Fibroblast of lung (primary cell): Measurements from ENCODE around the gene AKAP10. TPM values are rescaled to one million over a fixed set of nuclear protein-coding genes. Genes with fewer than 3 reads are reported as not detected.

ENCODE experiments used
- DNase-seq, 2 donors: peaks; one replicate each; pipeline versions ENCODE4 v3.0.0 to v3.0.0-alpha.2; 2010; ENCODE audit warnings: low read depth in 2 of 2
- H2AFZ ChIP-seq: 2 replicates; pipeline ENCODE4 v1.5.1; 2012; ENCODE audit warnings: low read length, control low read depth, inconsistent platforms
- H3K27ac ChIP-seq: 2 replicates; pipeline ENCODE4 v1.5.1; 2011; ENCODE audit warnings: low read length, control low read depth; ENCODE audit not compliant: insufficient read depth
- H3K27me3 ChIP-seq: 2 replicates; pipeline ENCODE4 v1.5.1; 2011; ENCODE audit warnings: mild to moderate bottlenecking, low read length; ENCODE audit not compliant: control insufficient read depth, insufficient read depth
- H3K36me3 ChIP-seq: 2 replicates; pipeline ENCODE4 v1.5.1; 2011; ENCODE audit warnings: low read length; ENCODE audit not compliant: control insufficient read depth, insufficient read depth
- H3K4me1 ChIP-seq: 2 replicates; pipeline ENCODE4 v1.5.1; 2011; ENCODE audit warnings: low read length; ENCODE audit not compliant: control insufficient read depth, insufficient read depth; ENCODE audit errors: extremely low read depth
- H3K4me2 ChIP-seq: 2 replicates; pipeline ENCODE4 v1.5.1; 2011; ENCODE audit warnings: low read length, control low read depth; ENCODE audit not compliant: insufficient read depth; ENCODE audit errors: extremely low read depth
- H3K4me3 ChIP-seq, 4 experiments: fragments of 200-600 bp in 1 of 4; sonication (generic) in 1 of 4; replicated peaks in 1 of 4; 2 replicates each; pipeline ENCODE4 v1.5.1; 2011 to 2016; ENCODE audit warnings: low read length in 4 of 4, low read depth in 3 of 4, mild to moderate bottlenecking in 3 of 4, control low read depth in 2 of 4, inconsistent platforms in 1 of 4, mixed read lengths in 1 of 4; ENCODE audit not compliant: insufficient read depth in 1 of 4; ENCODE audit errors: control extremely low read depth in 1 of 4
- H3K79me2 ChIP-seq: 2 replicates; pipeline ENCODE4 v1.5.1; 2012; ENCODE audit warnings: mild to moderate bottlenecking, low read length, inconsistent platforms; ENCODE audit not compliant: control insufficient read depth, insufficient read depth
- H3K9ac ChIP-seq: 2 replicates; pipeline ENCODE4 v1.5.1; 2011; ENCODE audit warnings: mild to moderate bottlenecking, low read length, control low read depth; ENCODE audit not compliant: insufficient read depth
- H3K9me3 ChIP-seq: 2 replicates; pipeline ENCODE4 v1.5.1; 2012; ENCODE audit warnings: low read depth, low read length; ENCODE audit not compliant: control insufficient read depth, insufficient read depth
- H4K20me1 ChIP-seq: 2 replicates; pipeline ENCODE4 v1.5.1; 2011; ENCODE audit warnings: low read length; ENCODE audit not compliant: control insufficient read depth, insufficient read depth; ENCODE audit errors: extremely low read depth
- CTCF ChIP-seq, 2 donors: IDR thresholded peaks in 1 of 2; conservative IDR thresholded peaks in 1 of 2; 1 replicate in 1 of 2; 2 replicates in 1 of 2; pipeline ENCODE4 v1.5.1; 2011 to 2012; ENCODE audit warnings: low read length in 2 of 2, control low read depth in 1 of 2, inconsistent platforms in 1 of 2, low read depth in 1 of 2, mild to moderate bottlenecking in 1 of 2
- EZH2 ChIP-seq: IDR thresholded peaks from 2 replicates; pipeline ENCODE4 v1.5.1; 2012; ENCODE audit warnings: low read length, control low read depth, mild to moderate bottlenecking; ENCODE audit errors: missing control alignments
- polyA plus RNA-seq, 2 donors: library from polyadenylated mRNA; depleted of rRNA in 1 of 2; stranded (reverse) in 1 of 2; unstranded in 1 of 2; fragments of >200 nt; gene quantifications; 2 replicates each; pipeline ENCODE4 v1.2.1, GENCODE V29; 2011 to 2012; ENCODE audit warnings: missing spikeins in 1 of 2
- total RNA-seq: library from RNA; depleted of rRNA; stranded (reverse); fragments of >200 nt; gene quantifications from 2 replicates; pipeline ENCODE4 v1.2.1, GENCODE V29; 2014

The AKAP10 gene
- total and polyA plus RNA-seq, 2 donors (not counting 1 experiment from before 2014, with no cell fraction given), result 19.0 to 29.2 TPM

- Histone ChIP-seq H3K4me3 (no peak overlapping the region), H3K9me3 (no peaks in the 10 kb centered on the region), H3K36me3 (peaks cover 3% of the 10 kb centered on the region), H3K4me2 (no peak overlapping the region), H3K27ac (no peak overlapping the region), H3K4me1 (peaks cover 13% of the 10 kb centered on the region), H3K27me3 (no peaks in the 10 kb centered on the region), H3K79me2 (no peaks in the 10 kb centered on the region), H2AFZ (no peak overlapping the region), H4K20me1 (no peaks in the 10 kb centered on the region), H3K9ac (no peak overlapping the region)
- TF ChIP-seq CTCF (conservative IDR thresholded peaks at IDR 0.05 in 1 of 2, IDR thresholded peaks at IDR 0.05 in 1 of 2; ENCODE audit: low read depth in 1 of 2, low read length in 2 of 2) (no peak), EZH2 (no peak)
- DNase-seq, result no peak
Measured at GRCh38 chr17:19905502-19905901, 72.1 kb downstream of the AKAP10 start.

DNA sequence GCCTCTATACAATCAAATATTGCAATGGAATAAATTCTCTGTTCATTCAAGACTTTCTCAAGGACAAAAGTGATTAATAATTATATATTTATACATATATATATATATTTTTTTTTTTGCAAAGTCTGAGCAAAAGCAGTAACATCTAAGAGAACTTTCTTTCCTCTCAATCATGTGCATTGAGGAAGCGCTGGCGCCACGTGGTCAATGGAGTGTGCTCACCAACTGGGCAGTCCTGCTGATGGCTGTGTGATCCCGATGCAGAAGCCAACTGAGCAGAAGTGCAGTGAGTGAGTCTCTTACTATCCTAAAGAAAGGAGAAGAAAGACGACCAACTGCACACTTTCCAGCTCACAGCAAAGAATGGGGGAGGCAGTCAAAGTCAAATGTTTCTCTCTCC lies 72.7 kb downstream of the AKAP10 start:
- Histone ChIP-seq H3K4me3 (no peak overlapping the region), H4K20me1 (no peaks in the 10 kb centered on the region), H3K4me2 (no peak overlapping the region), H3K4me1 (peaks cover 13% of the 10 kb centered on the region), H3K36me3 (peaks cover 4% of the 10 kb centered on the region), H3K27me3 (no peaks in the 10 kb centered on the region), H3K9ac (no peak overlapping the region), H3K9me3 (no peaks in the 10 kb centered on the region), H3K79me2 (no peaks in the 10 kb centered on the region), H3K27ac (no peak overlapping the region), H2AFZ (no peak overlapping the region)
- TF ChIP-seq CTCF (conservative IDR thresholded peaks at IDR 0.05 in 1 of 2, IDR thresholded peaks at IDR 0.05 in 1 of 2; ENCODE audit: low read depth in 1 of 2, low read length in 2 of 2) (no peak), EZH2 (no peak)
- no peak for DNase-seq

DNA sequence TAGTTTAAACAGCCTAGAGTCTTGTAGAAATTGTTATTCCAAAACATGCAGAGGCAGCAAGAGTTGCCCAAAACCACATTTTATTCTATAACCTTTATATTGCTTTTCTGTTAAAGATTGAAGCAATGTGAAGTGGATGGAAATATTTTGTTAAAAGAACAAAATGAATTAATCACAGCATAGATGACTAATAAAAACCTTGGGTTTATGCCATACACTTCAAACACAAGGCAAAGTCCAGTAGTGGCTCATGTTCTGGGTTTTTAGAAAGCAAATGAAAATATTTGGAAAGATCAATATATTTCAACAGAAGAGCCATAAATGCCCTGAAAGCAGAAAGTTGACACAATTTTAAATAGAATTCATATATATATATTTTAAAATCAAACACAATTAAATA lies 73.2 kb downstream of the AKAP10 start:
- H3K27ac ChIP-seq, result peak overlapping the region; percentile 42
- no peaks in the 10 kb centered on the region for H3K79me2 ChIP-seq
- H3K27me3 ChIP-seq, result no peaks in the 10 kb centered on the region
- peaks cover 13% of the 10 kb centered on the region for H3K4me1 ChIP-seq
- H3K4me3 ChIP-seq, result no peak overlapping the region
- peak overlapping the region; percentile 73 for H3K4me2 ChIP-seq
- H3K9ac ChIP-seq, result no peak overlapping the region
- H2AFZ ChIP-seq, result no peak overlapping the region
- peaks cover 4% of the 10 kb centered on the region for H3K36me3 ChIP-seq
- DNase-seq, result peak; percentile 60 to 73
- no peaks in the 10 kb centered on the region for H4K20me1 ChIP-seq
- TF ChIP-seq CTCF (conservative IDR thresholded peaks at IDR 0.05 in 1 of 2, IDR thresholded peaks at IDR 0.05 in 1 of 2; ENCODE audit: low read depth in 1 of 2, low read length in 2 of 2) (no peak), EZH2 (no peak)
- no peaks in the 10 kb centered on the region for H3K9me3 ChIP-seq
